ENCODE results near the gene CHAF1A. TPM values are rescaled to one million over a fixed set of nuclear protein-coding genes. Genes with fewer than 3 reads are reported as not detected.

The CHAF1A gene
- total and polyA plus RNA-seq, 2 of the 8 experiments (the other 6 are each of a cell fraction or from before 2014, with no cell fraction given): 122 to 147 TPM

DNA sequence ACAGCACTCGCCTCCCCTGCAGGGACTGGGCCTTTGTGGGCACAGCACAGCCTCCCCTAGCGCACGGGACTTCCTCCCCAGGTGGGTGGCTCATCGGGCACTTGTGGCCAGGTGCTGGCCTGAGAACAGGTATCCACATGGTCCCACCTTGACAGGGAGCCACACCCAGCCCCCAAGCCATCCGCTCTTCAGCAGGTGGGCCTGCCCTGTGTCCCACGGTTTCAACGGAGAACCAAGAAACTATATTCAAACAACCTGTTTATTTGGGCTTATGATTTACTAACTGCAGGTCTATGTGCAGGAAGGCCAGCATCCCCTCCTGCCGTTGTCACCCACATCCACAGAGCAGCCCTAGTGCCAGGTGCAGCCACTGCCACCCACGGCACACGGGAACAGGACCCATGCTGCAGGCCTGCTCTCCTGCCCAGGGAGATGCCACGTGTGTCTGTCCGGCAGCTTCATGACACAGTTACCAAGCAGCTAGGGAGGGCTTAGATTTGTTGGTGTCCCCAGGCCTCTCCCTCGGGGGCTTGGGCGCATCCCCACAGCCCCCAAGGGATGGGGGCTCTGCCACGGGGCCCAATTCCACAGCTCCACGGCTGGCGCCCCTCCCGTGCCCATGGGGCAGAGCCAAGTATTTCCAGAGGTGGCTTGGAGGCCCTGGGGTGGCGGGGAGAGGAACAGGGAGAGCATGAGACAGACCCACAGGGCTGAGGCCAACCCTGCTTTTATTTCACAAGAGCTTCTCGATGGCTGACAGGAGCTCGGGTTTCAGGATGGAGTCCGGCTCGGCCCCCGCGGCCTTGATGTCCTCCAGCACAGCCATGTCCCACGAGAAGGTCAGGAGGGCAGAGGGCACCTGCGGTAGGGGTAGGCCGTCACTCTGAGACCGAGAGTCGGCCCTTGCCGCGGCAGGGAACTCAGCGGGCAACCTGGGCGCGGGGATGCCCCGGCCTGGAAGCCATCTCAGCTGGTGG is 42.6 kb downstream of the CHAF1A start:
- Histone ChIP-seq H3K14ac (ENCODE audit: insufficient read length) (no peak overlapping the region), H3K27me3 (replicated peaks in 1 of 4; ENCODE audit: control insufficient read depth in 3 of 4, extremely low read depth in 1 of 4, insufficient read depth in 3 of 4, low read length in 3 of 4) (no peaks in the 10 kb centered on the region), H3K9me3 (ENCODE audit: insufficient read depth in 2 of 2, low read depth in 1 of 2, low read length in 1 of 2) (no peaks in the 10 kb centered on the region), H3K23me2 (ENCODE audit: low read depth, low read length) (no peaks in the 10 kb centered on the region), H3K4me2 (ENCODE audit: insufficient read depth in 1 of 2, low read depth in 2 of 2, low read length in 2 of 2) (no peak overlapping the region), H2BK5ac (ENCODE audit: low read depth, low read length) (no peak overlapping the region), H3K4me1 (replicated peaks in 1 of 4; ENCODE audit: control insufficient read depth in 3 of 4, insufficient read depth in 4 of 4, low read length in 3 of 4) (peaks cover 0 to 2% (median 0%) of the 10 kb centered on the region in 4 experiments; a peak in 4 of 7 replicates), H2BK15ac (ENCODE audit: low read length) (no peak overlapping the region), H4K20me1 (replicated peaks in 1 of 2; ENCODE audit: control insufficient read depth in 1 of 2, insufficient read depth in 2 of 2, low read length in 2 of 2) (peaks cover 13 to 35% of the 10 kb centered on the region in 2 experiments), H4K91ac (replicated peaks; ENCODE audit: insufficient read length, low read length) (no peak overlapping the region), H2BK120ac (replicated peaks; ENCODE audit: low read depth, low read length) (no peak overlapping the region), H3K23ac (ENCODE audit: insufficient read length) (no peak overlapping the region), H3K4me3 (ENCODE audit: extremely low read depth in 1 of 4, insufficient read depth in 2 of 4, low read depth in 3 of 4, low read length in 4 of 4) (no peak overlapping the region), H3K9ac (replicated peaks in 1 of 4; ENCODE audit: extremely low read depth in 1 of 4, low read depth in 3 of 4, low read length in 3 of 4) (no peak overlapping the region; a peak in 1 of 7 replicates), H2AFZ (ENCODE audit: low read length) (no peak overlapping the region), H3K27ac (ENCODE audit: low read depth, low read length) (peak overlapping the region; percentile 38), H3K18ac (ENCODE audit: extremely low read depth, low read length) (no peak overlapping the region), H3K56ac (replicated peaks; ENCODE audit: insufficient read length, low read depth, low read length) (no peak overlapping the region), H3K4ac (replicated peaks; ENCODE audit: insufficient read length, low read depth, low read length) (no peak overlapping the region), H4K5ac (ENCODE audit: insufficient read length, low read depth, low read length) (no peak overlapping the region), H3K36me3 (ENCODE audit: control insufficient read depth in 2 of 4, insufficient read depth in 4 of 4, low read length in 3 of 4) (peaks cover 16 to 43% (median 30%) of the 10 kb centered on the region in 4 experiments; a peak in 7 of 8 replicates), H3K79me2 (ENCODE audit: control insufficient read depth in 1 of 2, insufficient read depth in 2 of 2, low read length in 2 of 2) (no peaks in the 10 kb centered on the region), H3K79me1 (ENCODE audit: low read depth, low read length) (no peaks in the 10 kb centered on the region; the same call in 1 of the 2 replicates), H4K8ac (ENCODE audit: extremely low read depth, insufficient read depth, low read length) (no peak overlapping the region; the same call in 1 of the 2 replicates), H2BK20ac (ENCODE audit: low read length) (no peak overlapping the region), H2BK12ac (ENCODE audit: low read depth, low read length) (no peak overlapping the region), H2AK5ac (ENCODE audit: low read depth, low read length) (no peak overlapping the region)
- DNase-seq (ENCODE audit: low read depth in 1 of 2, low spot score in 2 of 2): peak in 1 of 2 experiments; percentile 52
- 89% methylated on average over 35 of the region's 36 CpGs; no CpG with 5 or more reads in 1 of the 2 experiments for WGBS, 2 experiments (ENCODE audit: extremely low coverage in 1 of 2, insufficient coverage in 1 of 2, insufficient read length in 1 of 2, insufficient replicate concordance in 2 of 2, low coverage in 1 of 2, low lambda C conversion rate in 2 of 2, missing lambda C conversion rate in 1 of 2)
- ChIA-PET POLR2A (ENCODE audit: partially characterized antibody) (interaction anchor here (1.2 to 58.1 kb wide), 6 partner anchors 7 to 196 kb away, joined by 3 to 1590 read pairs (median 7); partner anchors contain the start of genes CHAF1A, SH3GL1 and UBXN6), CTCF (ENCODE audit: partially characterized antibody) (interaction anchor here (0.5 to 3.6 kb wide), 3 partner anchors 8 to 124 kb away, joined by 4 to 12 read pairs (median 6); no protein-coding TSS in a partner anchor)
- no peak for FAIRE-seq
- no peak for TF ChIP-seq EP300 (IDR thresholded peaks at IDR 0.05; ENCODE audit: borderline replicate concordance in 1 of 2, low read depth in 2 of 2, low read length in 2 of 2)
- TF ChIP-seq POU5F1 (IDR thresholded peaks at IDR 0.05; ENCODE audit: low read depth, low read length): no peak
- TF ChIP-seq YY1 (IDR thresholded peaks at IDR 0.05; ENCODE audit: low read depth, low read length): no peak
- TF ChIP-seq TAF1 (IDR thresholded peaks at IDR 0.05; ENCODE audit: low read depth, low read length): no peak
- TF ChIP-seq NANOG (IDR thresholded peaks at IDR 0.05; ENCODE audit: insufficient read depth, low read depth, low read length, poor library complexity, severe bottlenecking): no peak
